ENCODE results near the gene ZDHHC20. TPM values are rescaled to one million over a fixed set of nuclear protein-coding genes. Genes with fewer than 3 reads are reported as not detected.

Gene ZDHHC20
- total and polyA plus RNA-seq, 2 of the 13 experiments (the other 11 are each of a cell fraction or from before 2014, with no cell fraction given), result 19.9 to 59.9 TPM

GRCh38 chr13:21429211-21429610 lies 29.9 kb downstream of the ZDHHC20 start:
- Histone ChIP-seq H3K4me2 (ENCODE audit: low read depth, low read length) (no peak overlapping the region), H4K20me1 (ENCODE audit: insufficient read depth, low read length) (no peaks in the 10 kb centered on the region), H2AFZ (ENCODE audit: low read length) (no peak overlapping the region), H3K9ac (ENCODE audit: insufficient read depth, low read depth, low read length) (no peak overlapping the region), H3K36me3 (replicated peaks in 1 of 2; ENCODE audit: control insufficient read depth in 1 of 2, insufficient read depth in 2 of 2, low read length in 2 of 2) (no peaks in the 10 kb centered on the region), H3K4me3 (replicated peaks in 1 of 3; ENCODE audit: insufficient read depth in 1 of 3, low read depth in 2 of 3, low read length in 3 of 3) (no peak overlapping the region), H3K27me3 (ENCODE audit: control insufficient read depth in 1 of 2, insufficient read depth in 2 of 2, low read length in 2 of 2) (no peaks in the 10 kb centered on the region), H3K4me1 (ENCODE audit: insufficient read depth, low read length) (no peaks in the 10 kb centered on the region), H3K27ac (ENCODE audit: extremely low read length, insufficient read depth, low read length) (no peak overlapping the region), H3K9me3 (ENCODE audit: low read length) (peaks cover 15% of the 10 kb centered on the region), H3K79me2 (ENCODE audit: insufficient read depth, low read length) (peaks cover 15% of the 10 kb centered on the region)
- in situ Hi-C loops (cut with HindIII; ENCODE audit: extremely low pct_ligation_motif_present, low pct_unique_long_range_greater_than_20kb) (no loop called here), intact Hi-C loops (cut with micrococcal nuclease; ENCODE audit: unreplicated experiment) (no loop called here)
- ChIA-PET CTCF (ENCODE audit: low intra/inter-chr PET ratio, low total read pairs) (no interaction called here), POLR2A (no interaction called here)
- FAIRE-seq (no peak), ATAC-seq (no peak), DNase-seq (ENCODE audit: low spot score) (no peak)
- TF ChIP-seq ZNF687 (CRISPR knock-in tag; IDR thresholded peaks at IDR 0.05), result no peak
- TF ChIP-seq ZBTB2 (CRISPR knock-in tag; IDR thresholded peaks at IDR 0.05; ENCODE audit: low read depth), result no peak
- no peak for TF ChIP-seq AKNA (CRISPR knock-in tag; IDR thresholded peaks at IDR 0.05; ENCODE audit: borderline replicate concordance)
- no peak for TF ChIP-seq ZBTB3 (CRISPR knock-in tag; IDR thresholded peaks at IDR 0.05; ENCODE audit: borderline replicate concordance, low read depth)
- TF ChIP-seq SRF (IDR thresholded peaks at IDR 0.05; ENCODE audit: low read depth, low read length), result no peak
- TF ChIP-seq ZNF317 (CRISPR knock-in tag; IDR thresholded peaks at IDR 0.05), result peak; percentile 68; the same call in 1 of the 2 replicates
- no TSS peak for BruUV-seq (replicated peaks)
- 97% methylated on average over 2 of the region's 2 CpGs for WGBS (ENCODE audit: low lambda C conversion rate)
